Sigmoid colon (tissue), 7 donors: ENCODE data around the gene GEMIN7. TPM values are rescaled to one million over a fixed set of nuclear protein-coding genes. Genes with fewer than 3 reads are reported as not detected.

Source experiments
- DNase-seq: peaks from one replicate; pipeline ENCODE4 v3.0.0-alpha.2; 2019
- H3K27ac ChIP-seq, 4 donors: fragments of 200-600 bp; sonication (generic); one replicate each; pipeline ENCODE4 v1.5.1; 2016 to 2019; ENCODE audit warnings: mild to moderate bottlenecking in 1 of 4
- H3K27me3 ChIP-seq, 3 donors: fragments of 200-600 bp; sonication (generic); one replicate each; pipeline ENCODE4 v1.5.1; 2019; ENCODE audit warnings: mild to moderate bottlenecking in 1 of 3
- H3K36me3 ChIP-seq, 4 donors: fragments of 200-600 bp; sonication (generic); one replicate each; pipeline ENCODE4 v1.5.1; 2016 to 2019
- H3K4me1 ChIP-seq, 4 donors: fragments of 200-600 bp; sonication (generic); one replicate each; pipeline ENCODE4 v1.5.1; 2017 to 2019
- H3K4me3 ChIP-seq, 4 donors: fragments of 200-600 bp; sonication (generic); one replicate each; pipeline ENCODE4 v1.5.1; 2017 to 2019; ENCODE audit warnings: mild to moderate bottlenecking in 2 of 4, moderate library complexity in 1 of 4
- H3K9me3 ChIP-seq, 4 donors: fragments of 200-600 bp in 3 of 4; sonication (generic) in 3 of 4; one replicate each; pipeline versions ENCODE4 v1.5.1 to v1.6.1; 2013 to 2019
- EP300 ChIP-seq, 4 donors: sonication (generic); formaldehyde crosslinking; IDR thresholded peaks; one replicate each; pipeline ENCODE4 v1.6.1; 2017; ENCODE audit warnings: antibody characterized with exemption in 4 of 4
- POLR2A ChIP-seq, 2 donors: fragments of 450-650 bp; IDR thresholded peaks; one replicate each; pipeline ENCODE4 v1.6.1; 2016; ENCODE audit warnings: antibody characterized with exemption in 2 of 2, mild to moderate bottlenecking in 2 of 2, moderate library complexity in 2 of 2
- POLR2AphosphoS5 ChIP-seq, 4 donors: sonication (generic); formaldehyde crosslinking; IDR thresholded peaks; one replicate each; pipeline ENCODE4 v1.6.1; 2017; ENCODE audit warnings: antibody characterized with exemption in 4 of 4
- WGBS, 2 donors: extraction: QIAGEN DNeasy Blood & Tissue Kit; methylation state at CpG; one replicate each; pipeline ENCODE4 v1.1.7; 2013; 5-methylcytosine and 5-hydroxymethylcytosine counted together
- intact Hi-C: fragments of 100-400 bp; cut with DNase I; formaldehyde crosslinking; loops from one replicate; pipeline ENCODE4 v1.15.1; 2023
- polyA plus RNA-seq, 3 donors: library from polyadenylated mRNA; stranded (reverse); fragments of 200-250 nt; gene quantifications; one replicate each; pipeline ENCODE4 v1.2.3, GENCODE V29; 2013
- total RNA-seq, 4 donors: library from RNA; depleted of rRNA; stranded (reverse); fragments of >200 nt; gene quantifications; one replicate each; pipeline ENCODE4 v1.1.0, GENCODE V29; 2016
- TF ChIP-seq, protein P1 (sequence below), 4 experiments: fragments of 450-650 bp in 3 of 4; fragments of 200-600 bp in 1 of 4; IDR thresholded peaks; one replicate each; pipeline ENCODE4 v1.5.1; 2016 to 2019; ENCODE audit warnings: antibody characterized with exemption in 4 of 4, mild to moderate bottlenecking in 3 of 4, moderate library complexity in 2 of 4
- donor health status: healthy with polysubstance abuse.
- donor health status: Bipolar disorder and iron deficiency.
- donor health status: healthy.

GEMIN7 gene
- total and polyA plus RNA-seq, 7 donors, result 10.3 to 31.2 (median 18.2) TPM

DNA sequence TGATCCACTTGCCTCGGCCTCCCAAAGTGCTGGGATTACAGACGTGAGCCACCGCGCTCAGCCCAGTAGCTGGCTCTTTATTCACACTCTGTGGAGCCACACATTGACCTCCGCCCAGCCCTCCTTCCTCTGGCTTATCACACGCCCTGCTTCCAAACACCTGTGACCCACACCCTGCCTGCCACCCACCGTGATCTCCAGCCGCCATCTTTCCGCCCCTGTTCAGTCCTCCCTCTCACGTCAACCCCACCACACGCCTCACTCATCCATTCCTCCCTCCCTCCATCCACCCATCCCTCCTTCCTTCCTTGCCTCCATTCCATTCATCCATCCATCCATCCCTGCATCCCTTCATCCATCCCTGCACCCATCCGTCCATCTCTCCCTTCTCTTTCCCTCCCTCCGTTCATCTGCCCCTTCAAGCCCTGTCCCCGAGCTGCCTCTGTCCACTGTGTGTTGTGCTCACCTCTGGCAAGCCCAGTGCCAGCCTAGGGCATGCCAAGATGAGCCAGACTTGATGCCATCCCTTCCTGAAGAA is 20.4 kb upstream of the GEMIN7 start:
- Histone ChIP-seq H3K36me3 (peaks cover 70 to 99% (median 85%) of the 10 kb centered on the region in 4 donors), H3K9me3 (no peaks in the 10 kb centered on the region), H3K27me3 (no peaks in the 10 kb centered on the region), H3K27ac (no peak overlapping the region), H3K4me3 (no peak overlapping the region), H3K4me1 (no peaks in the 10 kb centered on the region)
- DNase-seq, result no peak
- TF ChIP-seq POLR2A (IDR thresholded peaks at IDR 0.05) (no peak), POLR2AphosphoS5 (IDR thresholded peaks at IDR 0.05) (no peak), EP300 (IDR thresholded peaks at IDR 0.05) (no peak)
- TF ChIP-seq, protein P1, sequence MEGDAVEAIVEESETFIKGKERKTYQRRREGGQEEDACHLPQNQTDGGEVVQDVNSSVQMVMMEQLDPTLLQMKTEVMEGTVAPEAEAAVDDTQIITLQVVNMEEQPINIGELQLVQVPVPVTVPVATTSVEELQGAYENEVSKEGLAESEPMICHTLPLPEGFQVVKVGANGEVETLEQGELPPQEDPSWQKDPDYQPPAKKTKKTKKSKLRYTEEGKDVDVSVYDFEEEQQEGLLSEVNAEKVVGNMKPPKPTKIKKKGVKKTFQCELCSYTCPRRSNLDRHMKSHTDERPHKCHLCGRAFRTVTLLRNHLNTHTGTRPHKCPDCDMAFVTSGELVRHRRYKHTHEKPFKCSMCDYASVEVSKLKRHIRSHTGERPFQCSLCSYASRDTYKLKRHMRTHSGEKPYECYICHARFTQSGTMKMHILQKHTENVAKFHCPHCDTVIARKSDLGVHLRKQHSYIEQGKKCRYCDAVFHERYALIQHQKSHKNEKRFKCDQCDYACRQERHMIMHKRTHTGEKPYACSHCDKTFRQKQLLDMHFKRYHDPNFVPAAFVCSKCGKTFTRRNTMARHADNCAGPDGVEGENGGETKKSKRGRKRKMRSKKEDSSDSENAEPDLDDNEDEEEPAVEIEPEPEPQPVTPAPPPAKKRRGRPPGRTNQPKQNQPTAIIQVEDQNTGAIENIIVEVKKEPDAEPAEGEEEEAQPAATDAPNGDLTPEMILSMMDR (IDR thresholded peaks at IDR 0.05), result no peak
- intact Hi-C loops, result no loop called here
- WGBS, 2 donors, result 83 to 90% methylated on average over 14 of the region's 14 CpGs

DNA sequence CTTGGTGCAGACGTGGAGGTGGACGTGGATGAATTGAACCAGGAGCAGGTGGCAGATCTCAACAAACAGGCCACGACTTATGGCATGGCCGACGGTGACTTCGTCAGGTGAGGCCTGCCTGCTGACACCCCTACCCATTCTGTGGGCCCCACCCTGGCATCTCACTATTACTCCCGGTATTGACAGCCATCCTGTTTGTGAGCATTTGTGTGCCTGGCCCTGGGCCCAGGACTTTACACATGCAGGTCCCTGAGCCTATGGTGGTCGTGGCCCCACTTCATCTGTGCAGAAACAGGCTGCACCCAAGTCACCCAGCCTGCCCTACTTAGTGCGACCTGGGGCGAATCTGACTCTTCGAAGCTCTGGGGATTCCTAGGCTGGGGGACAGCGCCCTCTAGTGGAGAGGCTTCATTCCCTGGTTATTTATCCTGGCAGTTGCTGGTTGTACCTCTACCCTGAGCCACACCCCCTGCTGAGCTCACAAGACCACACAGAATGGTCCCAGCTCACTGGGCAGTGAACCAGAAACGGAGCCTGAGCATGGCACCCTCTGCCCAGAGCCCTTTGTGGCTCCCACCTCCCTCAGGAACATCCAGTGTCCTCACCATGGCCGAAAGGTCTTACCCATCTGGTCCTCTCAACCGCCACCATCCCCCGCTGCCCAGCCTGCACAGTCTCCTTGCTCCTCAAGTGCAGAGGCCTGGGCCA is 19.6 kb upstream of the GEMIN7 start:
- 47 to 62% methylated on average over 16 of the region's 16 CpGs for WGBS, 2 donors
- Histone ChIP-seq H3K4me1 (no peaks in the 10 kb centered on the region), H3K27ac (no peak overlapping the region)

DNA sequence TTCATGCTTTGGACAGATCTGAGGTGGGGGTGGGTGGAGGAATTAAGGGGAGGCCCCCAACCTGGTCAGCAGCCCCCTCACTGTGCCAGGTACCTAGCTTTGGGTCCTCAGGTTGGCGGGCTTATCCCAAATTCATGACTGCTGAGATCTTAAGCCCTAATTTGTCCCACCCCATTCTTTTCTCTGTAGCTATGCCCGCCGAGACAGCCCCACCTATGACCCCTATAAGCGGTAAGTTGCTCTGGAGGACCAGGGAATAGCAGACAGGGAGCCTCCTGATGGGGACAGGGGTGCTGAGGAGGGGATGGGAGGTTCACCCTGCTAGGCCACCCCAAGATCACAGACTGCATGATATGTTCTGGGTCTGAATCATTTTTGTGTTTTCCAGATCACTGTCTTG is 17.1 kb upstream of the GEMIN7 start:
- H3K27me3 ChIP-seq, result no peaks in the 10 kb centered on the region
- no peaks in the 10 kb centered on the region for H3K9me3 ChIP-seq
- no peak overlapping the region for H3K27ac ChIP-seq
- H3K4me1 ChIP-seq, result no peaks in the 10 kb centered on the region
- peaks cover 54 to 98% (median 80%) of the 10 kb centered on the region in 4 donors for H3K36me3 ChIP-seq
- TF ChIP-seq, protein P1 (IDR thresholded peaks at IDR 0.05), result no peak
- TF ChIP-seq EP300 (IDR thresholded peaks at IDR 0.05), result no peak
- no peak for DNase-seq
- intact Hi-C loops, result no loop called here
- WGBS, 2 donors, result 93 to 94% methylated on average over 4 of the region's 4 CpGs
- H3K4me3 ChIP-seq, result no peak overlapping the region

More for the DNA sequence above, 19.6 kb upstream of the GEMIN7 start:
- no peak overlapping the region for H3K4me3 ChIP-seq
- TF ChIP-seq, protein P1 (IDR thresholded peaks at IDR 0.05), result peak; percentile 17 to 90 (median 72)
- TF ChIP-seq POLR2A (IDR thresholded peaks at IDR 0.05), result no peak
- no peaks in the 10 kb centered on the region for H3K27me3 ChIP-seq
- peak; percentile 77 for DNase-seq
- peaks cover 73 to 99% (median 85%) of the 10 kb centered on the region in 4 donors for H3K36me3 ChIP-seq
- no peaks in the 10 kb centered on the region for H3K9me3 ChIP-seq
- intact Hi-C loops, result no loop called here

DNA sequence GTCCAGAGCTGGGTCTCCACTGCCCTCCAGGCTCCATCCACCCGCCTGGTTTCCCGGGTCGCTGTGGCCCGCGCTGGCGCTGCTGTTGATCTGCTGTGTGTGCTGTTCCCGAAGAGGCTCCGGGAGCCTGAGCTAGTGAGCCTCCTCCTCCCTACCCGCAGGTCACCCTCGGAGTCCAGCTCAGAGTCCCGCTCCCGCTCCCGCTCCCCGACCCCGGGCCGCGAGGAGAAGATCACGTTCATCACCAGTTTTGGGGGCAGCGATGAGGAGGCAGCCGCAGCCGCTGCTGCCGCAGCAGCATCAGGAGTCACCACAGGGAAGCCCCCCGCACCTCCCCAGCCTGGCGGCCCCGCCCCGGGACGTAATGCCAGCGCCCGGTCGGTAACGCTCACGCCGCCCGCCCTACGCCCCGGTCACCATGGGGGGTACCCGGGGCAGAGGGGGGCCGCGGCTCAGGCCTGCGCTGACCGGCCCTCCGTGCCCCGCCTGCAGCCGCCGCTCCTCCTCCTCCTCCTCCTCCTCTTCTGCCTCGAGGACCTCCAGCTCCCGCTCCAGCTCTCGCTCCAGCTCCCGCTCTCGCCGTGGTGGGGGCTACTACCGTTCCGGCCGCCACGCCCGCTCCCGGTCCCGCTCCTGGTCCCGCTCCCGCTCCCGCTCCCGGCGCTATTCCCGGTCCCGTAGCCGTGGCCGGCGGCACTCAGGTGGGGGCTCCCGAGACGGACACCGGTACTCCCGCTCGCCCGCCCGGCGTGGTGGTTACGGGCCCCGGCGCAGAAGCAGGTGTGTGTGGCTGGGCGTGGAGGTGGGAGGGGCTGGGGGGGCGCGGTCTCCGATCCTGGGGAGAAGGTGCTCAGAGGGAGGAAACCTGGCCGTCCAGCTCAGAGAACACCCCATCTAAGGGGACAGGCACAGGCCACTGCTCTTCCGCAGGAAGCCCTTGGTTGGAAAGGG is 14.9 kb upstream of the GEMIN7 start:
- Histone ChIP-seq H3K27ac (no peak overlapping the region), H3K9me3 (no peaks in the 10 kb centered on the region), H3K4me3 (no peak overlapping the region), H3K27me3 (no peaks in the 10 kb centered on the region), H3K4me1 (no peaks in the 10 kb centered on the region), H3K36me3 (peaks cover 46 to 98% (median 79%) of the 10 kb centered on the region in 4 donors)
- DNase-seq, result no peak
- 91 to 96% methylated on average over 85 of the region's 85 CpGs for WGBS, 2 donors
- TF ChIP-seq EP300 (IDR thresholded peaks at IDR 0.05) (no peak), POLR2AphosphoS5 (IDR thresholded peaks at IDR 0.05) (no peak), POLR2A (IDR thresholded peaks at IDR 0.05) (no peak)
- TF ChIP-seq, protein P1 (IDR thresholded peaks at IDR 0.05), result no peak
- intact Hi-C loops, result no loop called here
